Kidney (tissue), 14 donors: ENCODE data around the gene SLC35G1. TPM values are rescaled to one million over a fixed set of nuclear protein-coding genes. Genes with fewer than 3 reads are reported as not detected.

Experiments used
- DNase-seq, 5 donors: peaks; one replicate each; pipeline ENCODE4 v3.0.0-alpha.2; 2013 to 2020
- FAIRE-seq: peaks from 2 replicates; lab custom pipeline; 2012; peaks lifted over from hg19 to GRCh38; lab: Jason Lieb, UNC
- H3K27ac ChIP-seq, 2 donors: one replicate each; pipeline ENCODE4 v1.7.0; 2013; ENCODE audit warnings: low read depth in 2 of 2, low read length in 2 of 2, inconsistent platforms in 1 of 2
- H3K27me3 ChIP-seq: one replicate; pipeline ENCODE4 v1.7.1; 2013; ENCODE audit warnings: low read length, inconsistent platforms; ENCODE audit not compliant: control insufficient read depth, insufficient read depth
- H3K36me3 ChIP-seq, 3 donors: one replicate each; pipeline versions ENCODE4 v1.7.0 to v1.7.1; 2013; ENCODE audit warnings: low read length in 3 of 3, control low read depth in 1 of 3, inconsistent platforms in 1 of 3; ENCODE audit not compliant: insufficient read depth in 3 of 3, control insufficient read depth in 2 of 3
- H3K4me1 ChIP-seq, 3 donors: one replicate each; pipeline versions ENCODE4 v1.7.0 to v1.7.1; 2013; ENCODE audit warnings: low read length in 3 of 3, inconsistent platforms in 1 of 3, low read depth in 1 of 3; ENCODE audit not compliant: control insufficient read depth in 2 of 3, insufficient read depth in 2 of 3
- H3K4me3 ChIP-seq, 3 donors: one replicate each; pipeline versions ENCODE4 v1.7.0 to v1.8.1; 2013; ENCODE audit warnings: low read length in 3 of 3, control low read depth in 1 of 3, inconsistent platforms in 1 of 3
- H3K9ac ChIP-seq, 3 donors: one replicate each; pipeline versions ENCODE4 v1.7.0 to v1.7.1; 2013; ENCODE audit warnings: low read length in 3 of 3, control low read depth in 1 of 3, inconsistent platforms in 1 of 3
- H3K9me3 ChIP-seq, 3 donors: one replicate each; pipeline versions ENCODE4 v1.7.0 to v1.7.1; 2013; ENCODE audit warnings: low read length in 3 of 3, control low read depth in 1 of 3, inconsistent platforms in 1 of 3; ENCODE audit not compliant: control insufficient read depth in 2 of 3, insufficient read depth in 1 of 3
- CTCF ChIP-seq: IDR thresholded peaks from 3 replicates; pipeline ENCODE4 v1.5.1; 2012; ENCODE audit warnings: mild to moderate bottlenecking, moderate library complexity, borderline replicate concordance; ENCODE audit not compliant: insufficient read depth; ENCODE audit errors: extremely low read depth
- intact Hi-C: fragments of 100-400 bp; cut with DNase I; formaldehyde crosslinking; loops from one replicate; pipeline ENCODE4 v1.11.1; 2022
- polyA plus RNA-seq: library from polyadenylated mRNA; stranded (reverse); fragments of 350-450 nt; fragmentation: Illumina TruSeq; extraction: RNeasy Lipid Tissue Mini Kit (QIAGEN cat#74804); gene quantifications from one replicate; pipeline ENCODE4 v1.2.3, GENCODE V29; 2014; ENCODE audit warnings: low read depth, low replicate concordance; ENCODE audit not compliant: insufficient read depth
- total RNA-seq: library from RNA; stranded (reverse); fragmentation: NEBNext Ultra II Directional; extraction: Animal tissue kit (Norgen Biotek cat#: 25700); gene quantifications from one replicate; pipeline ENCODE4 v1.2.1, GENCODE V29; 2021
- donor health status: control.
- donor health status: control.
- donor health status: control.
- donor health status: control.
- donor health status: control.
- donor health status: DM: yes; HTN: yes; CAD: no.
- donor health status: Normal renal cell carcinoma (clear cell type).

SLC35G1 gene
- total and polyA plus RNA-seq, 2 donors from 2014 or later: 2.6 to 3.1 TPM

- intact Hi-C loops: loop anchor here (10.0 kb wide), 1 partner anchor 412 kb away; no protein-coding TSS in a partner anchor
These were observed 18.7 kb downstream of the SLC35G1 start for GRCh38 chr10:93912444-93912843.

GRCh38 chr10:93913706-93914105, 19.9 kb downstream of the SLC35G1 start:
- Histone ChIP-seq H3K9me3 (no peaks in the 10 kb centered on the region), H3K36me3 (no peaks in the 10 kb centered on the region), H3K9ac (no peak overlapping the region), H3K27ac (no peak overlapping the region), H3K27me3 (no peaks in the 10 kb centered on the region), H3K4me3 (no peak overlapping the region), H3K4me1 (peaks cover 0 to 8% (median 0%) of the 10 kb centered on the region in 3 donors)
- FAIRE-seq (no peak), DNase-seq (no peak)
- no peak for TF ChIP-seq CTCF
- intact Hi-C loops: loop anchor here (10.0 kb wide), 1 partner anchor 411 kb away; no protein-coding TSS in a partner anchor

More at GRCh38 chr10:93912444-93912843, 18.7 kb downstream of the SLC35G1 start:
- DNase-seq: no peak
- H3K4me1 ChIP-seq: peaks cover 0 to 4% (median 0%) of the 10 kb centered on the region in 3 donors
- H3K9me3 ChIP-seq: no peaks in the 10 kb centered on the region
- no peak overlapping the region for H3K9ac ChIP-seq
- FAIRE-seq: no peak
- no peak overlapping the region for H3K27ac ChIP-seq
- no peaks in the 10 kb centered on the region for H3K36me3 ChIP-seq
- no peak overlapping the region for H3K4me3 ChIP-seq
- TF ChIP-seq CTCF: no peak
- no peaks in the 10 kb centered on the region for H3K27me3 ChIP-seq

GRCh38 chr10:93915598-93915997, 21.8 kb downstream of the SLC35G1 start:
- Histone ChIP-seq H3K4me3 (no peak overlapping the region), H3K27ac (no peak overlapping the region), H3K36me3 (no peaks in the 10 kb centered on the region), H3K9me3 (no peaks in the 10 kb centered on the region), H3K4me1 (peaks cover 0 to 8% (median 0%) of the 10 kb centered on the region in 3 donors), H3K9ac (no peak overlapping the region), H3K27me3 (no peaks in the 10 kb centered on the region)
- FAIRE-seq: no peak
- no peak for TF ChIP-seq CTCF
- intact Hi-C loops: loop anchor here (10.0 kb wide), 1 partner anchor 409 kb away; no protein-coding TSS in a partner anchor
- DNase-seq: peak in 2 of 5 donors; percentile 28 to 53
